ENCODE data around the gene HK1.

The HK1 gene

DNA sequence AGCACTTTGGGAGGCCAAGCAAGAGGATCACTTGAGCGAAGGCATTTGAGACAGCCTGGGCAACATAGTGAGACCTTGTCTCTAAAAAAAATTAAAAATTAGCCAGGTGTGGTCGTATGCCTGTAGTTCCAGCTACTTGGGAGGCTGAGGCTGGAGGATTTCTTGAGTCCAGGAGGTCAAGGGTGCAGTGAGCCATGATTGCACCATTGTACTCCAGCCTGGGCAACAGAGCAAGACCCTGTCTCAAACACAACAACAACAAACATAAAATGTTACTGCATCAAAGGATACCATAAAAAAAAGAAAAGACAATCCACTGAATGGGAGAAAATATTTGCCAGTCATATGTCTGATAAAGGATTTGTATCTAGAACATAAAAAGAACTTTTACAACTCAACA, 77.9 kb downstream of the HK1 start:
- Mint-ChIP-seq H3K27ac (peak overlapping the region in 1 of 2 donors; percentile 23), H3K9me3 (no peaks in the 10 kb centered on the region), H3K36me3 (ENCODE audit: insufficient read depth) (peaks cover 9% of the 10 kb centered on the region), H3K4me3 (no peak overlapping the region), H3K27me3 (no peaks in the 10 kb centered on the region), H3K4me1 (ENCODE audit: low read depth in 2 of 2) (peaks cover 28 to 33% of the 10 kb centered on the region in 2 donors)
- DNase-seq (no peak), ATAC-seq (replicated peaks) (no peak)

DNA sequence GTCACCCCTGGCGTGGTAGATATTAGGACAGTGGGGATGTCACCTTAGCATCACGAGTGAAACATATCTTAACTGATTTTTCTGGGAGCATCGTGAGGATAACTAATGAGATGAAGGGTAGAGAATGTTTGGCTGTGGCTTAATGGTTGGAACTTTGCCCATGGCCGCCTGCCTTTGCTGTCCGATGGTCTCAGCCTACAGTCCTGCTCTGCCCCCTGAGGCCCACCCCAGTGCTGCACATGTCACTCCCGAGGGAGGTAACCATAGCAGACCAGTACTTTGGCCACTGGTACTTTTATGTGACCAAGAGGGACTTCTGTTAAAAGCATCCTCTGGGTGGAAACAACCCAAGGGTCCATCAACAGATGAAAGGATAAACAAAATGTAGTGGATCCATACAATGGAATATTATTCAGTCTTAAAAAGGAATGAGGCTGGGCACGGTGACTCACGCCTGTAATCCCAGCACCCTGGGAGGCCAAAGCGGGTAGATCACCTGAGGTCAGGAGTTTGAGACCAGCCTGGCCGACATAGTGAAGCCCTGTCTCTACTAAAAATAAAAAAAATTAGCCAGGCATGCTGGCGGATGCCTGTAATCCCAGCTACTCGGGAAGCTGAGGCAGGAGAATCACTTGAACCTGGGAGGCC, 80.0 kb downstream of the HK1 start:
- no peak for DNase-seq
- peak overlapping the region in 1 of 2 donors; percentile 23 for H3K4me3 Mint-ChIP-seq
- no peak for ATAC-seq (replicated peaks)
- peaks cover 39 to 44% of the 10 kb centered on the region in 2 donors for H3K4me1 Mint-ChIP-seq (ENCODE audit: low read depth in 2 of 2)
- H3K27me3 Mint-ChIP-seq, result no peaks in the 10 kb centered on the region
- peak overlapping the region; percentile 78 to 91 for H3K27ac Mint-ChIP-seq
- H3K36me3 Mint-ChIP-seq (ENCODE audit: insufficient read depth), result peaks cover 3% of the 10 kb centered on the region
- no peaks in the 10 kb centered on the region for H3K9me3 Mint-ChIP-seq

DNA sequence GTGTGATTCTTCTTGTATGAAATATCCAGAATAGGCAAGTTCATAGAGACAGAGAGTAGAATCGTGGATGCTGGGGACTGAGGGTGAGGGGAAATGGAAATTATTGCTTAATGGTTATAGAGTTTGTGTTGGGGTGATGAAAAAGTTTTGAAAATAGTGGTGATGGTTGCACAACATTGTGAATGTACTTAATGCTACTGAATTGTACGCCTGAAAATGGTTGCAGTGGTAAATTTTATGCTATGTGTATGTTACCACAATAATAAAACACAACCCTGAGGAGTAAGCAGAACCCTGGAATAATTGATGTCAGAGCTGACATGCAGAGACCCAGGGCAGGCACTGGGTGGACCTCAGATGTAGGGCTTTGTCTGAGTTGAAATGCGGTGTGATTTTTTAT, 80.9 kb downstream of the HK1 start:
- H3K4me3 Mint-ChIP-seq, result peak overlapping the region in 1 of 2 donors; percentile 81
- ATAC-seq (replicated peaks), result peak; percentile 16
- H3K27ac Mint-ChIP-seq, result peak overlapping the region; percentile 78 to 91

DNA sequence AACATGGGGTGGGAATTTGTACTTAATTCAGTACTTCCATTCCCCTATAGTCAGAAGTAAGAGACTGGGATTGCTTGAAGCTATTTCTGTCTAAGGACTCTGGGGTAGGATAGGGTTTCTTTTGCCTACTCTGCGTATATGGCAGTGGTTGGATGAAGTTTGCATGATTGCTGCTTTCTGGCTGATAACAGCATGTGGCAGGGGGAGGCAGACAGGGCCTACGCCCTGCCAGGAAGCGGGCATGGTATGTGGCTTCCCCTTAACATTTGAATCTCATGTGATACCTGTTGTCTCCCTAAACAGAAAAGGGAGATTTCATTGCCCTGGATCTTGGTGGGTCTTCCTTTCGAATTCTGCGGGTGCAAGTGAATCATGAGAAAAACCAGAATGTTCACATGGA, 81.3 kb downstream of the HK1 start:
- DNase-seq (peak in 2 of 3 experiments; percentile 25 to 40), ATAC-seq (replicated peaks) (peak; percentile 87)
- H3K36me3 Mint-ChIP-seq (ENCODE audit: insufficient read depth), result peaks cover 8% of the 10 kb centered on the region
- peaks cover 45% of the 10 kb centered on the region in 2 donors for H3K4me1 Mint-ChIP-seq (ENCODE audit: low read depth in 2 of 2)
- H3K27me3 Mint-ChIP-seq, result no peaks in the 10 kb centered on the region
- peak overlapping the region in 1 of 2 donors; percentile 81 for H3K4me3 Mint-ChIP-seq
- H3K9me3 Mint-ChIP-seq, result no peaks in the 10 kb centered on the region
- H3K27ac Mint-ChIP-seq, result peak overlapping the region; percentile 78 to 91

More for the DNA sequence above, 80.9 kb downstream of the HK1 start:
- Mint-ChIP-seq H3K4me1 (ENCODE audit: low read depth in 2 of 2) (peaks cover 44 to 46% of the 10 kb centered on the region in 2 donors), H3K9me3 (no peaks in the 10 kb centered on the region), H3K27me3 (no peaks in the 10 kb centered on the region), H3K36me3 (ENCODE audit: insufficient read depth) (peaks cover 4% of the 10 kb centered on the region)
- DNase-seq, result no peak

DNA sequence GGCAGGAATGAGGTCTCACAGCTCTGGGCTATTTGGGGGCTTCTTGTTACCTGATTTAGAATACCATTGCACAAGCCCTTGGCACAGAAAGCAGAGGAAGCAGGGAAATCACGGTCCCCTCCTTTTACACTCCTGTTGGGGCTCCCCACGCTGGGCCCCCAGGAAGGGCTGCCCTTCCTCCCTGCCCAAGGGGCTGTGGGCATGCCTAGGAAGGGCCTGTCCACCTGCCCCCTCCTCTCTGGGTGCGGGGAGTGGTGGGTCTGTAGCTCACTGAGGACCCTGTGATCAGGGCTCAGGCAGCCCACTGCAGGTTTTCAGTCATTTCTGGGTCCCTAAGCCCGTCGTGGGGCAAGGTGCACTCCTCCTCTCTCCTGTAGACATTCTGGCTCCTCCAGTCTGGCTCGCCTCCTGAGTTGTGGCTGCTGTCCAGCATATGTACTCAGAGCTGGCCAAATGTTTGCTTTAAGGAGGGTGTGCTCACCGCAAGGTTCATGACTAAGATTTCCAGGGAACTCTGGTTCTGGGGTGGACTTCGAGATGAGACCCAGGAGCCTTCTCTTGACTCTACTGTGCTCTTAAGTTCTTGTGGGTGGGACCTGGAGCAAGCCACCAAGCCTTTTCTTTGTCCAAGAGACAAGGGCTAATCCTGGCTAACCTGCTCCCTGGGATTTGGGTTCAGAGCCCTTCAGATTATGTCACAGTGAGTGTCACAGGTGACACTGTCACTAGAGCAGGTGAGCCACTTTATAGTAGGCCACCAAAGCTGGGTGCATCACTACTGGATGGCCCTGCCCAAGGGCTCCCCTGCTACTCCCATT, 82.4 kb downstream of the HK1 start:
- ATAC-seq (replicated peaks), result no peak
- no peaks in the 10 kb centered on the region for H3K9me3 Mint-ChIP-seq
- DNase-seq, result no peak
- peak overlapping the region in 1 of 2 donors; percentile 81 for H3K4me3 Mint-ChIP-seq
- H3K36me3 Mint-ChIP-seq (ENCODE audit: insufficient read depth), result peaks cover 15% of the 10 kb centered on the region
- H3K27ac Mint-ChIP-seq, result peak overlapping the region; percentile 83 to 91
- peaks cover 45% of the 10 kb centered on the region in 2 donors for H3K4me1 Mint-ChIP-seq (ENCODE audit: low read depth in 2 of 2)
- no peaks in the 10 kb centered on the region for H3K27me3 Mint-ChIP-seq

DNA sequence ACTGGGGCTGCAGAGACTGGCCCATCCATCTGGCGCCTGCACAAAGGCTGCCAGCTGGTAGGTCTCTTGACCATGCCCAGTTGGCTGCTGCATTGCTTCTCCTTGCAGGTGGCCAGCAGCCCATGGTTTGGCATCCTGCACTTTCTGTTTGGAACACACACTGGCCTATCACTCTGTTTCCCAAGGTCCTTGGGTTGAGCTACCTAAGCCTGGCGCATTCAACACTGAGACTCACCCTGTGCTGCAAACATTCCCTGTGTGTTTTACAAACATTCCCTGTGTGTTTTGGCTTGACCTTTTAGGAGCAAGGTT, 83.0 kb downstream of the HK1 start:
- peak overlapping the region in 1 of 2 donors; percentile 81 for H3K4me3 Mint-ChIP-seq
- no peaks in the 10 kb centered on the region for H3K9me3 Mint-ChIP-seq
- H3K36me3 Mint-ChIP-seq (ENCODE audit: insufficient read depth), result peaks cover 15% of the 10 kb centered on the region
- DNase-seq (no peak), ATAC-seq (replicated peaks) (no peak)
- H3K4me1 Mint-ChIP-seq (ENCODE audit: low read depth in 2 of 2), result peaks cover 45% of the 10 kb centered on the region in 2 donors
- no peaks in the 10 kb centered on the region for H3K27me3 Mint-ChIP-seq
- H3K27ac Mint-ChIP-seq, result peak overlapping the region; percentile 83 to 91

DNA sequence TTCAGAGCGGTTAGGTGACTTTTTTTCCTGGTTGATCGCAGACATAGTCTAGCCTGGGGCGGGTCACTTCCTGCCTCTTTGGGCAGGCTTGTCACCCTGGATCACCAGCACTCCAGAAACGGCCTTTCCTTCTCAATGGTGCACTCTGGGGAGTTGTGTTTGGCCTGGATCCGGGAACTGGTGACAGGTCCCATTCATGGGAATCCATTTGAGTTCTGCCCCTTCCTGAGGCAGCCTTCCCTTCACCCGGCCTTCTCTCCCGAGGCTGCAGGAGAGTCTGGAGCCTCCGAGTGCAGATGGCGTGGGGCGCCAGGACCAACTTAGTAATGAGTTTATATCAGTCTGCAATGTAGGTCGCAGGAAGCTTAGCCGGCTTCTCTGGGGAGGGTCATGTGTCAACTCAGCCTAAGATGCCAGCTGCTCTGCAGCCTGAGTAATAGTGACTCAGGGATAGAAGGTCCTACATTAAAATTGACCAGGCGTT, 84.2 kb downstream of the HK1 start:
- ATAC-seq (replicated peaks), result peak; percentile 48
- H3K27me3 Mint-ChIP-seq, result no peaks in the 10 kb centered on the region
- H3K4me3 Mint-ChIP-seq, result peak overlapping the region in 1 of 2 donors; percentile 51
- DNase-seq, result peak in 1 of 3 experiments; percentile 9
- H3K27ac Mint-ChIP-seq, result peak overlapping the region; percentile 77 to 91
- H3K4me1 Mint-ChIP-seq (ENCODE audit: low read depth in 2 of 2), result peaks cover 42 to 45% of the 10 kb centered on the region in 2 donors
- no peaks in the 10 kb centered on the region for H3K9me3 Mint-ChIP-seq
- peaks cover 21% of the 10 kb centered on the region for H3K36me3 Mint-ChIP-seq (ENCODE audit: insufficient read depth)

DNA sequence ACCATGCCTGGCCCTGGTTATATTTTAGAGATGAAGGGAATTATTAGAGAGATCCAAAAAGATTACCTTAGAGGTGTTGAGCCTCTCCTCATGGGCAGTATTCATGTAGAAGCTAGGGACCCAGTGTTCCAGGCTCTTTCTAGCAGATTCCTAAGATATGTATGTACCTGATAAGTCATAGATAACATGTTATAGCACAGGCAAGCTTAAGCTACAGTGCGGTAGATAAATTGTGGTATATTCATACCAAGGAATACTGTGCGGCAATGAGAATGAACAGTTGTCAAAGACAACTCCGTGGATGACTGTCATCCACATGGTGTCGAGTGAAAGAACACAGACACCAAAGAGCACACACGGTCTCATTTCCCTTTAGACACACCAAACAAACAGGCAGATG, 85.4 kb downstream of the HK1 start:
- no peaks in the 10 kb centered on the region for H3K9me3 Mint-ChIP-seq
- no peak overlapping the region for H3K4me3 Mint-ChIP-seq
- H3K36me3 Mint-ChIP-seq (ENCODE audit: insufficient read depth), result peaks cover 28% of the 10 kb centered on the region
- no peak for DNase-seq
- no peaks in the 10 kb centered on the region for H3K27me3 Mint-ChIP-seq
- H3K27ac Mint-ChIP-seq, result peak overlapping the region; percentile 77 to 91
- peaks cover 35 to 39% of the 10 kb centered on the region in 2 donors for H3K4me1 Mint-ChIP-seq (ENCODE audit: low read depth in 2 of 2)
- no peak for ATAC-seq (replicated peaks)

DNA sequence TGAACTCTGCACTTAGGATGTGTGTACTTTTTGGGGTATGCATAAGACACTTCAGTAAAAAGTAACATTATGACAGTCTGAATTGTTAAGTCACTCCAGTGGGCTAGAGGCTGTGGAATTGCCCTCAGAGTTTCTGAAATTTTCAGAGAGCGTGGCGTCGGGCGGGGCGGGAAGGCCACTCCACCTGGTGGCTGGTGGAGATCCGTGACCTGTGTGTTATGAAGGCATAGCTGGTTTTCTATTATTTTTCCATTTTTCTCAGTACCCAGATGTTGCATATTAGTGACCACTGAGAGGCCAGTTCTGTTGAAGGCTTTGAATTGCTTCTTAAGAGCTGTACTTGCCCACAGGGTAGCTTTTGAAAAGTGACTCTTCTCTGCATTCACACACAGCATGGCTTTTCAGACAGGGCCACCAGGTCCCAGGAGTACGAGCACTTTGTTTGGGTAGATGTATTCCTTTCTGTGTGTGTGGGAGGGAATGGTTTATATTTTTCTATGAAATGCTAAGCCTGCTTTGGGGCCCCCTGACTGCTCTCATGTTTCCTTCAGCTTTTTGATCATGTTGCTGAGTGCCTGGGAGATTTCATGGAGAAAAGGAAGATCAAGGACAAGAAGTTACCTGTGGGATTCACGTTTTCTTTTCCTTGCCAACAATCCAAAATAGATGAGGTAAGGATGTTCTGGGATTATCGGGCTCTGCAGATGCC, 86.1 kb downstream of the HK1 start:
- Mint-ChIP-seq H3K27me3 (no peaks in the 10 kb centered on the region), H3K27ac (peak overlapping the region in 1 of 2 donors; percentile 91), H3K9me3 (no peaks in the 10 kb centered on the region), H3K4me3 (no peak overlapping the region), H3K36me3 (ENCODE audit: insufficient read depth) (peaks cover 35% of the 10 kb centered on the region), H3K4me1 (ENCODE audit: low read depth in 2 of 2) (peaks cover 29 to 36% of the 10 kb centered on the region in 2 donors)
- no peak for DNase-seq
- ATAC-seq (replicated peaks), result no peak

DNA sequence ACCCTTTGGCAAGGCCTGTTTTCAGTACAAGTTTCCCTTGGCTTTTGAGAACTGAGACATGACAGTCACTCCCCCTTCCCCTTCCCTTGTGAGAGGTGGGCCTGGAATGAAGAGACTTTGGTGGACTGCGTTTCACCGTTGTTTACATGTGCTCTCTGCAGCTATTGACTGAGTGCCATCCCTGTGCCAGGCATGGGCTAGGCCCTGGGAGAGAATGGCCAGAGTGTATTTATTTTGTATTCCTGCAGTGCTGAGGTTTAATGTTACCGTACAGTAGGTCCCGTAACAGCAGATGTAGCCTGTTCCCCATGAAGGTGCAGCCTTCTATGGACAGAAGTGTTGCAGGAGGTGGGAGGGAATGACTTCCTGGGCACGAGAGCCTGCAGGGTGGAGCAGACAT, 88.4 kb downstream of the HK1 start:
- DNase-seq, result no peak
- peaks cover 44% of the 10 kb centered on the region for H3K36me3 Mint-ChIP-seq (ENCODE audit: insufficient read depth)

DNA sequence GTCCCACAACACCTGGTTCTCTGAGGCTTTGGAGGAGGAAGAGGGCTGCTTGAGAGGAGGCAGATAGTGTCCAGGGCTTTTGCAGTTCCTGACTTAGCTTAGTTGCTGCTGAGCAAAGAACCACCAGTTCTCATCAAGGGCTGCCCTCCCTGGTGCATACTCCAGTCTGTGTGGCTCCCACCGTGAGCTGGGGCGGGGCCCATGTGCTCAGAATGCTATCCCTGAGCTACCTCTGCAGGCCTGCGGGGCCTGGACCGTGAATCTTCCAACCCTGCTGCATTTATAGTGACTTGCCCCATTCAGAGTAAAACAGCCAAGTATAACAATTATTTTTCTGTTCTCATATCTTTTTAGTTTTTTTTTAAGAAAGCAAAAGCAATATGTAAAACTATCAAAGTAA, 89.2 kb downstream of the HK1 start:
- peaks cover 44% of the 10 kb centered on the region for H3K36me3 Mint-ChIP-seq (ENCODE audit: insufficient read depth)

More for the DNA sequence above, 88.4 kb downstream of the HK1 start:
- H3K27ac Mint-ChIP-seq, result peak overlapping the region in 1 of 2 donors; percentile 75
- H3K4me1 Mint-ChIP-seq (ENCODE audit: low read depth in 2 of 2), result peaks cover 13 to 19% of the 10 kb centered on the region in 2 donors
- ATAC-seq (replicated peaks), result no peak
- no peaks in the 10 kb centered on the region for H3K9me3 Mint-ChIP-seq
- H3K27me3 Mint-ChIP-seq, result no peaks in the 10 kb centered on the region
- no peak overlapping the region for H3K4me3 Mint-ChIP-seq

DNA sequence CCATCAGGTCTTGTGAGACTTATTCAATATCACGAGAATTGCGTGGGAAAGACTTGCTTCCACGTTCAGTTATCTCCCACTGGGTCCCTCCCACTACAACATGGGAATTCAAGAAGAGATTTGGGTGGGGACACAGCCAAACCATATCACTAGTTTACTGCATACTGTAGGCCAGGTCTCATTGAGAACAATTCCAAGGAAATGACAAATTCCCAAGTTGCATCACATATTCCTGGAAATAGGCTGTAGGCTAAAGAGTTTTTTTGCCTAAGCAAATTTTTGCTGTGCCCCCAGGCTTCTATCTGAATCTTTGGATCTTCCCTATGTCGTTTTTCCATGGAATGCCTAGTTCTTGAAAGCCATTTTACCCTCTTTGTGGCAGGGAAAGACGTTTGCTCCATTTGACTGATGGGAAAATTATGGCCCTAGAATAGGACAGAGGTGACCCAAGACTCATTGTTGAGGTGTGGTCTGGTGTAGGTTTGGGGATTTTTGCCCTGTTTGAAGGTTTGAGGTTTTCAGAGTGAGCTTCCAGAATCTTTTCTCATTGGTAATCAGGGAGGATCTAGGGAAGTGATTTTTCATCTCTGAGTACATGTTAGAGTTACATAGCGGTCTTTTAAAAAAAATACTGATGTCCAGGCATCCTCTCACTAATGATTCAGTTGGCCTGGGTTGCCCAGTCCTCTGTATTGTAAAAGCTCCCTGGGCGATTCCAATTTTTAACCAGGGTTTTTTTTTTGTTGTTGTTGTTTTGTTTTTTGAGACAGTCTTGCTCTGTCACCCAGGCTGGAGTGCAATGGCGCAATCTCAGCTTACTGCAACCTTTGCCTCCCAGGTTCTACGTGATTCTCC, 94.1 kb downstream of the HK1 start:
- DNase-seq, result no peak
- H3K27ac Mint-ChIP-seq, result peak overlapping the region; percentile 38 to 92
- no peaks in the 10 kb centered on the region for H3K9me3 Mint-ChIP-seq
- H3K36me3 Mint-ChIP-seq (ENCODE audit: insufficient read depth), result peaks cover 49% of the 10 kb centered on the region
- H3K4me3 Mint-ChIP-seq, result no peak overlapping the region
- no peak for ATAC-seq (replicated peaks)
- peaks cover 0 to 12% of the 10 kb centered on the region in 2 donors for H3K4me1 Mint-ChIP-seq (ENCODE audit: low read depth in 2 of 2)
- H3K27me3 Mint-ChIP-seq, result no peaks in the 10 kb centered on the region

More for the DNA sequence above, 89.2 kb downstream of the HK1 start:
- Mint-ChIP-seq H3K27ac (peak overlapping the region in 1 of 2 donors; percentile 75), H3K27me3 (no peaks in the 10 kb centered on the region), H3K9me3 (no peaks in the 10 kb centered on the region), H3K4me1 (ENCODE audit: low read depth in 2 of 2) (peaks cover 11 to 16% of the 10 kb centered on the region in 2 donors), H3K4me3 (no peak overlapping the region)
- no peak for DNase-seq
- no peak for ATAC-seq (replicated peaks)

Data from effector memory CD8-positive, alpha-beta T cell (primary cell).